ENCODE measurements around the gene SYN1. TPM values are rescaled to one million over a fixed set of nuclear protein-coding genes. Genes with fewer than 3 reads are reported as not detected.

The SYN1 gene
- total RNA-seq, 1 donor from 2014 or later: 2.2 TPM

- H3K27ac Mint-ChIP-seq (ENCODE audit: unreplicated experiment): no peak overlapping the region
- H4K20me1 ChIP-seq (ENCODE audit: insufficient read depth, low read length): no peaks in the 10 kb centered on the region
- no peaks in the 10 kb centered on the region for H3K4me1 ChIP-seq (ENCODE audit: insufficient read depth, low read length)
- H3K9me3 Mint-ChIP-seq (ENCODE audit: unreplicated experiment): no peaks in the 10 kb centered on the region
- H3K4me3 Mint-ChIP-seq (ENCODE audit: unreplicated experiment): no peak overlapping the region
- H3K9me3 ChIP-seq (ENCODE audit: insufficient read depth, low read depth, low read length): no peaks in the 10 kb centered on the region
- no peak overlapping the region for H3K4me2 ChIP-seq (ENCODE audit: low read length)
- no peaks in the 10 kb centered on the region for H3K36me3 ChIP-seq (ENCODE audit: insufficient read depth, low read length)
- no peak for DNase-seq (ENCODE audit: low read depth)
- H3K27ac ChIP-seq (ENCODE audit: low read depth, low read length): no peak overlapping the region
- H3K79me2 ChIP-seq (ENCODE audit: insufficient read depth, low read length): no peaks in the 10 kb centered on the region
- no peak for FAIRE-seq
- H3K36me3 Mint-ChIP-seq (ENCODE audit: low read depth, unreplicated experiment): no peaks in the 10 kb centered on the region
- no peak overlapping the region for H2AFZ ChIP-seq (ENCODE audit: low read depth, low read length)
- H3K4me1 Mint-ChIP-seq (ENCODE audit: low read depth, unreplicated experiment): no peaks in the 10 kb centered on the region
- H3K4me3 ChIP-seq (ENCODE audit: insufficient read depth, low read depth, low read length): no peak overlapping the region
- H3K27me3 ChIP-seq (ENCODE audit: insufficient read depth, low read length): no peaks in the 10 kb centered on the region
- no peak overlapping the region for H3K9ac ChIP-seq (ENCODE audit: low read length)
- TF ChIP-seq CTCF (IDR thresholded peaks at IDR 0.05; ENCODE audit: insufficient read depth, low read depth, low read length) (no peak), EZH2 (IDR thresholded peaks at IDR 0.05; ENCODE audit: insufficient read depth, low read length) (no peak)
- peaks cover 18% of the 10 kb centered on the region for H3K27me3 Mint-ChIP-seq (ENCODE audit: low read depth, unreplicated experiment)
Observed at GRCh38 chrX:47621851-47622250, 2.2 kb upstream of the SYN1 start.

GRCh38 chrX:47620303-47620685 lies 637 bp upstream of the SYN1 start:
- FAIRE-seq (no peak), DNase-seq (ENCODE audit: low read depth) (no peak)
- H3K27ac Mint-ChIP-seq (ENCODE audit: unreplicated experiment): no peak overlapping the region
- no peak overlapping the region for H3K4me3 Mint-ChIP-seq (ENCODE audit: unreplicated experiment)
- H3K4me1 Mint-ChIP-seq (ENCODE audit: low read depth, unreplicated experiment): no peaks in the 10 kb centered on the region
- peaks cover 22% of the 10 kb centered on the region for H3K27me3 Mint-ChIP-seq (ENCODE audit: low read depth, unreplicated experiment)
- Histone ChIP-seq H3K27me3 (ENCODE audit: insufficient read depth, low read length) (no peaks in the 10 kb centered on the region), H4K20me1 (ENCODE audit: insufficient read depth, low read length) (no peaks in the 10 kb centered on the region), H3K9me3 (ENCODE audit: insufficient read depth, low read depth, low read length) (no peaks in the 10 kb centered on the region), H3K4me2 (ENCODE audit: low read length) (no peak overlapping the region), H3K36me3 (ENCODE audit: insufficient read depth, low read length) (no peaks in the 10 kb centered on the region), H2AFZ (ENCODE audit: low read depth, low read length) (no peak overlapping the region), H3K4me3 (ENCODE audit: insufficient read depth, low read depth, low read length) (no peak overlapping the region), H3K4me1 (ENCODE audit: insufficient read depth, low read length) (no peaks in the 10 kb centered on the region), H3K79me2 (ENCODE audit: insufficient read depth, low read length) (no peaks in the 10 kb centered on the region), H3K9ac (ENCODE audit: low read length) (no peak overlapping the region), H3K27ac (ENCODE audit: low read depth, low read length) (no peak overlapping the region)
- no peaks in the 10 kb centered on the region for H3K9me3 Mint-ChIP-seq (ENCODE audit: unreplicated experiment)
- TF ChIP-seq EZH2 (IDR thresholded peaks at IDR 0.05; ENCODE audit: insufficient read depth, low read length) (no peak), CTCF (IDR thresholded peaks at IDR 0.05; ENCODE audit: insufficient read depth, low read depth, low read length) (no peak)
- H3K36me3 Mint-ChIP-seq (ENCODE audit: low read depth, unreplicated experiment): no peaks in the 10 kb centered on the region

- Histone ChIP-seq H3K27me3 (ENCODE audit: insufficient read depth, low read length) (no peaks in the 10 kb centered on the region), H3K79me2 (ENCODE audit: insufficient read depth, low read length) (no peaks in the 10 kb centered on the region), H3K27ac (ENCODE audit: low read depth, low read length) (no peak overlapping the region), H3K9ac (ENCODE audit: low read length) (no peak overlapping the region), H3K4me2 (ENCODE audit: low read length) (peak overlapping the region; percentile 75), H3K36me3 (ENCODE audit: insufficient read depth, low read length) (no peaks in the 10 kb centered on the region), H3K9me3 (ENCODE audit: insufficient read depth, low read depth, low read length) (no peaks in the 10 kb centered on the region), H4K20me1 (ENCODE audit: insufficient read depth, low read length) (no peaks in the 10 kb centered on the region), H2AFZ (ENCODE audit: low read depth, low read length) (no peak overlapping the region), H3K4me1 (ENCODE audit: insufficient read depth, low read length) (no peaks in the 10 kb centered on the region), H3K4me3 (ENCODE audit: insufficient read depth, low read depth, low read length) (peak overlapping the region; percentile 33)
- TF ChIP-seq CTCF (IDR thresholded peaks at IDR 0.05; ENCODE audit: insufficient read depth, low read depth, low read length) (no peak), EZH2 (IDR thresholded peaks at IDR 0.05; ENCODE audit: insufficient read depth, low read length) (no peak)
- H3K27me3 Mint-ChIP-seq (ENCODE audit: low read depth, unreplicated experiment): peaks cover 22% of the 10 kb centered on the region
- H3K4me3 Mint-ChIP-seq (ENCODE audit: unreplicated experiment): peak overlapping the region; percentile 77
- H3K36me3 Mint-ChIP-seq (ENCODE audit: low read depth, unreplicated experiment): no peaks in the 10 kb centered on the region
- no peaks in the 10 kb centered on the region for H3K4me1 Mint-ChIP-seq (ENCODE audit: low read depth, unreplicated experiment)
- no peak for DNase-seq (ENCODE audit: low read depth)
- H3K9me3 Mint-ChIP-seq (ENCODE audit: unreplicated experiment): no peaks in the 10 kb centered on the region
- FAIRE-seq: no peak
- H3K27ac Mint-ChIP-seq (ENCODE audit: unreplicated experiment): no peak overlapping the region
Observed at GRCh38 chrX:47618923-47619485, 653 bp downstream of the SYN1 start.
